Lower leg skin (tissue), 4 donors: ENCODE measurements around the gene KIN. TPM values are rescaled to one million over a fixed set of nuclear protein-coding genes. Genes with fewer than 3 reads are reported as not detected.

ENCODE experiments used
- DNase-seq, 2 donors: peaks; one replicate each; pipeline ENCODE4 v3.0.0-alpha.2; 2019; ENCODE audit warnings: low spot score in 2 of 2
- H3K4me3 ChIP-seq: fragments of 200-600 bp; sonication (generic); 2 replicates; pipeline ENCODE4 v1.5.1; 2017; ENCODE audit warnings: mild to moderate bottlenecking, low read depth; ENCODE audit not compliant: poor library complexity, severe bottlenecking
- CTCF ChIP-seq, 3 donors: fragments of 450-650 bp; IDR thresholded peaks; one replicate each; pipeline ENCODE4 v1.5.1; 2016; ENCODE audit warnings: antibody characterized with exemption in 3 of 3, mild to moderate bottlenecking in 3 of 3, moderate library complexity in 2 of 3
- POLR2A ChIP-seq, 2 donors: fragments of 450-650 bp; IDR thresholded peaks; one replicate each; pipeline ENCODE4 v1.6.1; 2016 to 2017; ENCODE audit warnings: antibody characterized with exemption in 2 of 2, mild to moderate bottlenecking in 1 of 2, moderate library complexity in 1 of 2
- WGBS, 2 donors: methylation state at CpG; one replicate each; pipeline ENCODE4 v1.1.5; 2018; 5-methylcytosine and 5-hydroxymethylcytosine counted together
- intact Hi-C: fragments of 100-400 bp; cut with DNase I; formaldehyde crosslinking; loops from one replicate; pipeline ENCODE4 v1.15.0; 2023; ENCODE audit warnings: low total_unique reads
- total RNA-seq, 4 donors: library from RNA; depleted of rRNA; stranded (reverse); fragments of >200 nt; gene quantifications; one replicate each; pipeline ENCODE4 v1.1.0, GENCODE V29; 2016

KIN gene
- 10 to 100 TPM in 1 of 4 donors, 1 to 10 TPM in 3; 7.0 to 10.3 (median 8.2) TPM for total RNA-seq

- DNase-seq, result peak; percentile 96 to 99
- WGBS, 2 donors, result 0% methylated on average over 33 to 51 of the region's 59 CpGs
- TF ChIP-seq CTCF (IDR thresholded peaks at IDR 0.05), result no peak
- peak in 1 of 2 donors; percentile 44 for TF ChIP-seq POLR2A (IDR thresholded peaks at IDR 0.05)
- H3K4me3 ChIP-seq, result peak within 1 kb of the TSS; percentile 98
- intact Hi-C loops, result no loop called here
These were observed at the start of gene KIN, which contains the start of gene ATP5F1C for GRCh38 chr10:7787857-7788638. Gene KIN (minus strand): TSS chr10:7787993. CDS start chr10:7787933, 60 bp downstream. Gene ATP5F1C (plus strand): TSS chr10:7788177. CDS start chr10:7788208, 31 bp downstream.

DNA sequence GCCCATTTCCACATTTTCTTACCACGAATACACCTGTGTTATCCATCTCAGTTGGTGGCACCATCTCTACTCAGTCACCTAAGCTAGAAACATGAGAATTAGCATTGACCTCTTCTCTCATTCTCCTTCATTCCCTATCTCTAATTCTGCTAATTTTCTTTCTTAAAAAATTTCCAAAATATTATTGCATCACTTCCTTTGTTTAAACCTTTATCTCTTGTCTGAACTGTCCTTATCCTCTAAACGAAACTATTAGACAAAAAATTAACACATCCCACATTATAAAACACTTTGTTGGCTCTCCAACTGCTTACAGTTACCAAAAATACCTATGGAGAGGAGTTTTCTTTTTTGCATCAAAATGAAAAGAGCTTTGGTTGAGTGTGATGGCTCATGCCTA is 48.8 kb upstream of the KIN start:
- H3K4me3 ChIP-seq, result no peak overlapping the region
- 92 to 96% methylated on average over 2 of the region's 2 CpGs for WGBS, 2 donors
- intact Hi-C loops, result no loop called here
- no peak for DNase-seq
- TF ChIP-seq POLR2A (IDR thresholded peaks at IDR 0.05), result no peak
- no peak for TF ChIP-seq CTCF (IDR thresholded peaks at IDR 0.05)

- no peak for DNase-seq
- 83 to 93% methylated on average over 3 of the region's 3 CpGs for WGBS, 2 donors
- H3K4me3 ChIP-seq, result no peak overlapping the region
- no peak for TF ChIP-seq POLR2A (IDR thresholded peaks at IDR 0.05)
- no peak for TF ChIP-seq CTCF (IDR thresholded peaks at IDR 0.05)
- intact Hi-C loops, result no loop called here
These were observed 46.5 kb upstream of the KIN start for GRCh38 chr10:7834262-7834661.

DNA sequence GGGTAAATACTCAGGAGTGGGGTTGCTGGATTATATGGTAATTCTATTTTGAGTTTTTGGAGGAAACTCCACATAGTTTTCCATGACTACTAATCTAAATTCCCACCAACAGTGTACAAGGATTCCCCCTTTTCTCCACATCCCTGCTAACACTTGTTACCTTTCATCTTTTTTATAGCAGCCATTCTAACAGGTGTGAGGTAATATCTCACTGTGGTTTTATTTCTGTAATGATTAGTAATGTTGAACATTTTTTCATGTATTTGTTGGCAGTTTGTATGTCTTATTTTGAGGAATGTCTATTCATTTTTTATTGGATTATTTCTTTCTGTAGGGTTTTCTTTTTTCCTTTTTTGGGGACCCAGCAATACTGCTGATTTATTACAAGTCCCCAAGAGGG is 45.4 kb upstream of the KIN start:
- no peak for TF ChIP-seq POLR2A (IDR thresholded peaks at IDR 0.05)
- no peak for TF ChIP-seq CTCF (IDR thresholded peaks at IDR 0.05)
- no peak overlapping the region for H3K4me3 ChIP-seq
- intact Hi-C loops, result no loop called here
- DNase-seq, result no peak

DNA sequence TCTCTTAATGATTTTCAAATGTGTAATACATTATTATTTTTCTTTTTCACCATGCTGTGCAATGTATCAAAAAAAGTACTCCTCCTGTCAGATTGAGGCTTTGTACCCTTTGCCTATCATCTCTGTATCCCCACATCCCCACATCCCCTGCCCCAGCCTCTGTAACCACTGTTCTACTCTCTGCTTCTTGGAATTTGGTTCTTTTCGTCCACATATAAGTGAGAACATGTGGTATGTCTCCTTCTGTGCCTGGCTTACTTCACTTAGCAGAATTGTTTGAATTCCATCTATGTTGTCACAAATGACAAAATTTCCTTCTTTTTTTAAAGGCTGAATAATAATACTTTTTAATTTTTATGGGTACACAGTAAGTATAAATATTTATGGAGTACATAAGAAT is 44.3 kb upstream of the KIN start:
- WGBS, 2 donors, result 70 to 88% methylated on average over 1 of the region's 1 CpG
- DNase-seq, result no peak
- no peak for TF ChIP-seq POLR2A (IDR thresholded peaks at IDR 0.05)
- no peak for TF ChIP-seq CTCF (IDR thresholded peaks at IDR 0.05)
- intact Hi-C loops, result no loop called here
- no peak overlapping the region for H3K4me3 ChIP-seq
